Esophagus muscularis mucosa (tissue), 3 donors: ENCODE data around the gene COLQ.
"Not testable (repeated sequence)": the region's sequence is repeated elsewhere in the genome, so short reads cannot be mapped to it uniquely, and the experiment has no call there.

ENCODE experiments used
- POLR2A ChIP-seq: fragments of 450-650 bp; IDR thresholded peaks from one replicate; pipeline ENCODE4 v1.6.1; 2017; ENCODE audit warnings: antibody characterized with exemption, moderate library complexity, mild to moderate bottlenecking, low read depth
- TF ChIP-seq, protein P1 (sequence below), 3 experiments: fragments of 200-600 bp in 2 of 3; fragments of 450-650 bp in 1 of 3; sonication (generic) in 2 of 3; IDR thresholded peaks; one replicate each; pipeline ENCODE4 v1.5.1; 2017 to 2019; ENCODE audit warnings: antibody characterized with exemption in 3 of 3, mild to moderate bottlenecking in 2 of 3, moderate library complexity in 1 of 3

GRCh38 chr3:15456915-15457314 is 64.6 kb downstream of the COLQ start:
- not testable (repeated sequence) for TF ChIP-seq POLR2A
- TF ChIP-seq, protein P1, sequence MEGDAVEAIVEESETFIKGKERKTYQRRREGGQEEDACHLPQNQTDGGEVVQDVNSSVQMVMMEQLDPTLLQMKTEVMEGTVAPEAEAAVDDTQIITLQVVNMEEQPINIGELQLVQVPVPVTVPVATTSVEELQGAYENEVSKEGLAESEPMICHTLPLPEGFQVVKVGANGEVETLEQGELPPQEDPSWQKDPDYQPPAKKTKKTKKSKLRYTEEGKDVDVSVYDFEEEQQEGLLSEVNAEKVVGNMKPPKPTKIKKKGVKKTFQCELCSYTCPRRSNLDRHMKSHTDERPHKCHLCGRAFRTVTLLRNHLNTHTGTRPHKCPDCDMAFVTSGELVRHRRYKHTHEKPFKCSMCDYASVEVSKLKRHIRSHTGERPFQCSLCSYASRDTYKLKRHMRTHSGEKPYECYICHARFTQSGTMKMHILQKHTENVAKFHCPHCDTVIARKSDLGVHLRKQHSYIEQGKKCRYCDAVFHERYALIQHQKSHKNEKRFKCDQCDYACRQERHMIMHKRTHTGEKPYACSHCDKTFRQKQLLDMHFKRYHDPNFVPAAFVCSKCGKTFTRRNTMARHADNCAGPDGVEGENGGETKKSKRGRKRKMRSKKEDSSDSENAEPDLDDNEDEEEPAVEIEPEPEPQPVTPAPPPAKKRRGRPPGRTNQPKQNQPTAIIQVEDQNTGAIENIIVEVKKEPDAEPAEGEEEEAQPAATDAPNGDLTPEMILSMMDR (IDR thresholded peaks at IDR 0.05) = not testable (repeated sequence)
